Type B pancreatic cell (in vitro differentiated cells): ENCODE measurements around the gene IL33. TPM values are rescaled to one million over a fixed set of nuclear protein-coding genes. Genes with fewer than 3 reads are reported as not detected.

ENCODE experiments used
- DNase-seq: peaks from one replicate; pipeline ENCODE4 v3.0.0; 2021; ENCODE audit warnings: mixed read lengths; ENCODE audit not compliant: unreplicated experiment; ENCODE audit errors: extremely low spot score
- H3K27ac Mint-ChIP-seq: 2 replicates; pipeline ENCODE4 v1.8.0; 2021; ENCODE audit warnings: mild to moderate bottlenecking, mixed read lengths
- H3K27me3 Mint-ChIP-seq: 2 replicates; pipeline ENCODE4 v1.8.0; 2021; ENCODE audit warnings: mixed read lengths
- H3K36me3 Mint-ChIP-seq: 2 replicates; pipeline ENCODE4 v1.8.0; 2021; ENCODE audit warnings: mixed read lengths
- H3K4me1 Mint-ChIP-seq: one replicate; pipeline ENCODE4 v1.8.0; 2021; ENCODE audit warnings: mixed read lengths; ENCODE audit not compliant: unreplicated experiment
- H3K4me3 Mint-ChIP-seq: 2 replicates; pipeline ENCODE4 v1.8.0; 2021; ENCODE audit warnings: mild to moderate bottlenecking, mixed read lengths
- H3K9me3 Mint-ChIP-seq: 2 replicates; pipeline ENCODE4 v1.8.0; 2021; ENCODE audit warnings: mixed read lengths
- total RNA-seq: library from RNA; stranded (reverse); gene quantifications from 2 replicates; pipeline ENCODE4 v1.2.1, GENCODE V29; 2021; ENCODE audit warnings: low replicate concordance
- TF ChIP-seq, protein P1 (sequence below): fragments of 200-600 bp; sonication (generic); conservative IDR thresholded peaks from 2 replicates; pipeline ENCODE4 v1.5.0; 2021; ENCODE audit warnings: antibody characterized with exemption, mild to moderate bottlenecking

The IL33 gene
- total RNA-seq, 1 donor from 2014 or later: 13.3 TPM

DNA sequence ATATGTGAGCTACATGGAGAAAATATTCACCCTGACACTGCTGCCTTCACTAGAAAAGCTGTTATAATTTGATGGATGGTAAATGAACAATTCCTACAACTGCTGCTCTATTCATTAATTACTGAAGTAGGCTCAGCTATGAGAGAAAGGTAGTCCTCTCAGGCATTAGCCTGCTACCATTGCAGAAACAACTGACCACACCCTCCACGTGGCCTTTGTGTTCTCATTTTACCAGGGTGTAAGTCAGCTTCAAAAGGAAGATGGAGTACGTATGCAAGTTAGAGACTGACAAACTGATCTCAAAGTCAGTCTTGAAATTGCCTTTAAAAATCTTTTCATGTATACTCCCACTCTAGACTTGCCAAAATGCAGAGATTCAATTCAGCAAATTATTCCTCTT lies 86.3 kb downstream of the IL33 start:
- no peaks in the 10 kb centered on the region for H3K4me1 Mint-ChIP-seq
- no peaks in the 10 kb centered on the region for H3K9me3 Mint-ChIP-seq
- peak overlapping the region; percentile 94 for H3K27ac Mint-ChIP-seq
- H3K27me3 Mint-ChIP-seq: peaks cover 6% of the 10 kb centered on the region
- H3K4me3 Mint-ChIP-seq: peak overlapping the region; percentile 32
- TF ChIP-seq, protein P1, sequence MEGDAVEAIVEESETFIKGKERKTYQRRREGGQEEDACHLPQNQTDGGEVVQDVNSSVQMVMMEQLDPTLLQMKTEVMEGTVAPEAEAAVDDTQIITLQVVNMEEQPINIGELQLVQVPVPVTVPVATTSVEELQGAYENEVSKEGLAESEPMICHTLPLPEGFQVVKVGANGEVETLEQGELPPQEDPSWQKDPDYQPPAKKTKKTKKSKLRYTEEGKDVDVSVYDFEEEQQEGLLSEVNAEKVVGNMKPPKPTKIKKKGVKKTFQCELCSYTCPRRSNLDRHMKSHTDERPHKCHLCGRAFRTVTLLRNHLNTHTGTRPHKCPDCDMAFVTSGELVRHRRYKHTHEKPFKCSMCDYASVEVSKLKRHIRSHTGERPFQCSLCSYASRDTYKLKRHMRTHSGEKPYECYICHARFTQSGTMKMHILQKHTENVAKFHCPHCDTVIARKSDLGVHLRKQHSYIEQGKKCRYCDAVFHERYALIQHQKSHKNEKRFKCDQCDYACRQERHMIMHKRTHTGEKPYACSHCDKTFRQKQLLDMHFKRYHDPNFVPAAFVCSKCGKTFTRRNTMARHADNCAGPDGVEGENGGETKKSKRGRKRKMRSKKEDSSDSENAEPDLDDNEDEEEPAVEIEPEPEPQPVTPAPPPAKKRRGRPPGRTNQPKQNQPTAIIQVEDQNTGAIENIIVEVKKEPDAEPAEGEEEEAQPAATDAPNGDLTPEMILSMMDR: no peak
- no peaks in the 10 kb centered on the region for H3K36me3 Mint-ChIP-seq
- no peak for DNase-seq

DNA sequence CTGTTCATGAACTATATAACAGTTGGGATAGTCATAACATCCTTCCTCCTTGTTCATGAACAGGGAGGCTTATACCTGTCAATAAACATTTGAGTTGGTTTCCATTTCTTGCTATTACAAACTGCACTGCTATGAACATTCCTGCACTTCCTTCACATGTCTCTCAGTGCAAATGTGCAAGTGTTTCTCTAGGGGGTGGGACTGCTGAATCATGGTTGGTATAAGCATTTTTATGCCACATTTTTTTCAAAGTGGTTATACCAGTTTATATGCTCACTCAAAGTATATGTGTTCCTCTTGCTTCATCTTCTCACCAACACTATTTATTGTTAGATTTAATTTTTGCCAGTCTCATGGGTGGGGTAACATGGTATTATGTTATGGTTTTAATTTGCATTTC lies 86.8 kb downstream of the IL33 start:
- H3K4me1 Mint-ChIP-seq: no peaks in the 10 kb centered on the region
- H3K4me3 Mint-ChIP-seq: peak overlapping the region; percentile 32
- no peaks in the 10 kb centered on the region for H3K36me3 Mint-ChIP-seq
- no peaks in the 10 kb centered on the region for H3K9me3 Mint-ChIP-seq
- H3K27ac Mint-ChIP-seq: peak overlapping the region; percentile 94
- no peak for DNase-seq
- TF ChIP-seq, protein P1: no peak
- H3K27me3 Mint-ChIP-seq: peaks cover 6% of the 10 kb centered on the region

DNA sequence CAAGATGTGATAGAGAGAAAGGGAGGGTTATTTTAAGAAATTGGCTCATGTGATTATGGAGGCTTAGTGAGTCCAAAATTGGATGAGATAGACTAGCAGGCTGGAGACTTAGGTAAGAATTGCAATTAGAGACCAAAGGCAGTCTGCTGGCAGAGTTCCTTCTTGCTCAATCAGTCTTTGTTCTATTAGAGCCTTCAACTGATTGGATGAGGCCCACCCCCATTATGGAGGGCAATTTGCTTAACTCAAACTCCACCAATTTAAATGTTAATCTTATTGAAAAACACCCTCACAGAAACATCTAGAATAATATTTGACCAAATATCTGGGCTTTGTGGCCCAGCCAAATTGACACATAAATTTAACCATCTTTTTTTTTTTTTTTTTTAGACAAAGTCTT lies 88.6 kb downstream of the IL33 start:
- Mint-ChIP-seq H3K27ac (no peak overlapping the region), H3K9me3 (no peaks in the 10 kb centered on the region), H3K4me3 (no peak overlapping the region), H3K27me3 (peaks cover 6% of the 10 kb centered on the region), H3K36me3 (no peaks in the 10 kb centered on the region), H3K4me1 (no peaks in the 10 kb centered on the region)
- TF ChIP-seq, protein P1: no peak
- DNase-seq: no peak

DNA sequence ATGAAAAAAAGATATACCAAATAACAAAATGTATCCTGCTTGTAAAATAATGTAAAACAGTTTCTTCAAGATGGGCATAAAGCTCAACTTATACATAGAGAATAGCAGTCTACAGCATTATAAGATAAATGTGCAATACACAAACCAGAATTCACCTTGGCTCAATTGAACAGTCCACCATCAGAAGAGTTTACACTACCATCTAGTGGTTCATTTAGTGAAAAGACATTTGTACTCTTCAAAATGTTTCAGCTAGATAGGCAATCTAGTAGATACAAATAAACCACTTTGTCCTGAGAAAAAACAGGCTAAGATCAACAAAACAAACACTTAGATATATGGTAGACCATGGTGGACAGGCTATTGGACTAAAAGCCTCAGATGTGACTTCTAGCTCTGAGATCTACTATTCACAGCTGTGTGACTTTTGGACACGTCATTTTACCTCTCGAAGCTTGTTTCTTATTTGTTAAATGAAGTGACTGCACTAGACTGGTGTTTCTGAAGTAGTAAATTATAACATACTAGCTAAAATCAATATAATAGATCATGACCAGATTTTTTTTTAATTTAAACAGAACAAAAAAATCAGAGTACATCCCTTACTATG lies 90.5 kb downstream of the IL33 start:
- DNase-seq: no peak
- no peak overlapping the region for H3K4me3 Mint-ChIP-seq
- peaks cover 6% of the 10 kb centered on the region for H3K27me3 Mint-ChIP-seq
- no peaks in the 10 kb centered on the region for H3K36me3 Mint-ChIP-seq
- no peaks in the 10 kb centered on the region for H3K9me3 Mint-ChIP-seq
- TF ChIP-seq, protein P1: peak; percentile 74
- H3K27ac Mint-ChIP-seq: peak overlapping the region; percentile 9
- no peaks in the 10 kb centered on the region for H3K4me1 Mint-ChIP-seq

Other genes starting within 250 kb of the IL33 start
- gene RANBP6, start 200.2 kb upstream of the IL33 start, total RNA-seq: 18.8 and 24.0 TPM in 2 replicates
- gene TPD52L3, start 112.6 kb downstream of the IL33 start, total RNA-seq: not detected in 2 replicates
- gene UHRF2, start 197.4 kb downstream of the IL33 start, total RNA-seq: 42.3 and 61.0 TPM in 2 replicates